HepG2 (cell line): Measurements from ENCODE around the gene TM2D3. TPM values are rescaled to one million over a fixed set of nuclear protein-coding genes. Genes with fewer than 3 reads are reported as not detected.

Source experiments
- CBX1 ChIP-seq: IDR thresholded peaks from one replicate; pipeline ENCODE4 v1.6.1; 2016; ENCODE audit warnings: antibody characterized with exemption, low read depth
- CBX2 ChIP-seq, 2 experiments: fragments of 200-600 bp in 1 of 2; sonication (generic); formaldehyde crosslinking in 1 of 2; IDR thresholded peaks; 2 replicates each; pipeline versions ENCODE4 v1.7.0 to v1.8.1; 2018 to 2022; ENCODE audit warnings: low read depth in 2 of 2, low read length in 1 of 2, mild to moderate bottlenecking in 1 of 2, missing genetic modification reagents in 1 of 2
- CCAR2 ChIP-seq: fragments of 200-400 bp; formaldehyde crosslinking; optimal IDR thresholded peaks from 2 replicates; pipeline ENCODE3; 2018; ENCODE audit warnings: low read depth, mild to moderate bottlenecking, low read length, moderate library complexity
- CENPX ChIP-seq: sonication (generic); formaldehyde crosslinking; IDR thresholded peaks from 2 replicates; pipeline ENCODE4 v1.9.0; 2021; ENCODE audit warnings: mild to moderate bottlenecking, missing genetic modification reagents, moderate library complexity
- MLLT10 ChIP-seq: sonication (generic); formaldehyde crosslinking; IDR thresholded peaks from 2 replicates; pipeline ENCODE4 v1.4.0; 2020; ENCODE audit warnings: missing genetic modification reagents
- NR2C2 ChIP-seq: sonication (generic); formaldehyde crosslinking; IDR thresholded peaks from 2 replicates; pipeline ENCODE4 v1.4.0; 2020; ENCODE audit warnings: missing genetic modification reagents, mild to moderate bottlenecking, moderate library complexity, borderline replicate concordance
- ZMYM3 ChIP-seq: sonication (generic); formaldehyde crosslinking; IDR thresholded peaks from 2 replicates; pipeline ENCODE4 v1.5.1; 2020; ENCODE audit warnings: mild to moderate bottlenecking, missing genetic modification reagents
- ZNF207 ChIP-seq: fragments of 450-650 bp; IDR thresholded peaks from 2 replicates; pipeline ENCODE4 v1.6.1; 2016; ENCODE audit warnings: antibody characterized with exemption, borderline replicate concordance
- ZNF24 ChIP-seq: fragments of 450-650 bp; IDR thresholded peaks from 2 replicates; pipeline ENCODE4 v1.6.1; 2017; ENCODE audit warnings: antibody characterized with exemption, mild to moderate bottlenecking
- ZNF274 ChIP-seq: sonication (generic); formaldehyde crosslinking; IDR thresholded peaks from 2 replicates; pipeline ENCODE4 v1.5.1; 2020; ENCODE audit warnings: mild to moderate bottlenecking, missing genetic modification reagents
- ZNF629 ChIP-seq: sonication (generic); formaldehyde crosslinking; conservative IDR thresholded peaks from 2 replicates; pipeline ENCODE4 v1.5.0; 2020; ENCODE audit warnings: missing genetic modification reagents
- ZNF672 ChIP-seq: sonication (generic); formaldehyde crosslinking; IDR thresholded peaks from 2 replicates; pipeline ENCODE4 v1.8.1; 2022; ENCODE audit warnings: missing genetic modification reagents
- ZNF75D ChIP-seq: sonication (generic); formaldehyde crosslinking; IDR thresholded peaks from 2 replicates; pipeline ENCODE4 v1.8.1; 2023; ENCODE audit warnings: missing genetic modification reagents, mild to moderate bottlenecking, borderline replicate concordance
- polyA plus RNA-seq, 8 experiments: library from polyadenylated mRNA; depleted of rRNA in 3 of 8; stranded (reverse) in 7 of 8; unstranded in 1 of 8; fragments of >200 nt; fragmentation: Illumina TruSeq in 4 of 8; extraction: Trizol in 4 of 8; gene quantifications; 2 replicates each; pipeline versions ENCODE4 v1.2.1 to v1.2.3, GENCODE V29; 2011 to 2016; ENCODE audit warnings: low read depth in 4 of 8, missing spikeins in 1 of 8, mixed read lengths in 1 of 8; ENCODE audit not compliant: insufficient read depth in 1 of 8
- total RNA-seq, 5 experiments: library from RNA; depleted of rRNA; stranded (reverse); fragments of >200 nt; fragmentation: Illumina TruSeq; extraction: Trizol; gene quantifications; 2 replicates each; pipeline ENCODE4 v1.2.3, GENCODE V29; 2016; ENCODE audit warnings: low read depth in 1 of 5
- TF ChIP-seq, protein P1 (sequence below): sonication (generic); formaldehyde crosslinking; IDR thresholded peaks from 2 replicates; pipeline ENCODE4 v1.5.1; 2020; ENCODE audit warnings: mild to moderate bottlenecking, moderate library complexity, missing genetic modification reagents
- TF ChIP-seq, protein P2 (sequence below): sonication (generic); formaldehyde crosslinking; IDR thresholded peaks from 2 replicates; pipeline ENCODE4 v1.9.0; 2021; ENCODE audit warnings: missing genetic modification reagents, mild to moderate bottlenecking, borderline replicate concordance
- TF ChIP-seq, protein P3 (sequence below): sonication (generic); formaldehyde crosslinking; IDR thresholded peaks from 2 replicates; pipeline ENCODE4 v1.5.1; 2020; ENCODE audit warnings: missing genetic modification reagents, mild to moderate bottlenecking, borderline replicate concordance
- TF ChIP-seq, protein P4 (sequence below): sonication (generic); formaldehyde crosslinking; IDR thresholded peaks from 2 replicates; pipeline ENCODE4 v1.8.0; 2022; ENCODE audit warnings: missing genetic modification reagents, mild to moderate bottlenecking, inconsistent platforms, borderline replicate concordance
- TF ChIP-seq, protein P5 (sequence below): sonication (generic); formaldehyde crosslinking; IDR thresholded peaks from 2 replicates; pipeline ENCODE4 v1.5.1; 2020; ENCODE audit warnings: missing genetic modification reagents, mild to moderate bottlenecking, borderline replicate concordance
- TF ChIP-seq, protein P6 (sequence below): sonication (generic); formaldehyde crosslinking; IDR thresholded peaks from 2 replicates; pipeline ENCODE4 v1.8.1; 2023; ENCODE audit warnings: mild to moderate bottlenecking, moderate library complexity, missing genetic modification reagents

Gene TM2D3
- total and polyA plus RNA-seq, 2 of the 13 experiments (the other 11 are each of a cell fraction or from before 2014, with no cell fraction given) = 31.1 to 72.7 TPM

DNA sequence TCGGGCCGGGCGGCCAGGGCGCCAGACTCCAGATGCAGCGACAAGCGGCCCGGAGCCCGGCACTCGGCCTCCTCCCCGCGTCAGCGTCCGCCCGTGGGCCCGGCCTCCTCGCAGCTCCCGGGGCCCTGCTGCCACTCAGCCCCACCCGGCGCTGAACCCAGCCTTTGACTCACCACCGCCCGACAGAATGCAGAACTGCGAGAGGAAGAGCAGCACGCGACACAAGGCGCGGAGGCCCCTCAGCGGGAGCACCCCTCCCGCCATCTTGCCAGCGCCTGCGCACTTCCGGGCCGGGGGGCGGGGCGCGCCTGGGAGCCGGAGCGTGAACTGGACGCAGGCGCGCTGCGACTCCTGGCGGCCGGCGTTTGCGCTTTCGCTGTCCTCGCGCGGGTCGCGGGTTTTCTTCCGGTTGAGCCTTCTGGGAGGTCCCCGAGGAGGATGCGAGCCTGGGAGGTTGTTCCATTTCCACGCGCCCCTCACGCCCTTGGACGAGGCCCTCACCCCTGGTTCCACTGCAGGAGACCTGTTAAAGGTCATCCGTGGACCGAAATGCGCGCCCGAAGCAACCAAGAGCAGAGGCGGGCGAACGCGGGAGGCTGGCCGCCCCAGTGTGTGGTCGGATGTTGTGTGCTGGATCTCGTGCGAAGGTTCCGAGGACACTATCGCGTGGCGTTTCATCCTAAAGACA lies at the start of gene TM2D3 (continued):
- TF ChIP-seq, protein P1, sequence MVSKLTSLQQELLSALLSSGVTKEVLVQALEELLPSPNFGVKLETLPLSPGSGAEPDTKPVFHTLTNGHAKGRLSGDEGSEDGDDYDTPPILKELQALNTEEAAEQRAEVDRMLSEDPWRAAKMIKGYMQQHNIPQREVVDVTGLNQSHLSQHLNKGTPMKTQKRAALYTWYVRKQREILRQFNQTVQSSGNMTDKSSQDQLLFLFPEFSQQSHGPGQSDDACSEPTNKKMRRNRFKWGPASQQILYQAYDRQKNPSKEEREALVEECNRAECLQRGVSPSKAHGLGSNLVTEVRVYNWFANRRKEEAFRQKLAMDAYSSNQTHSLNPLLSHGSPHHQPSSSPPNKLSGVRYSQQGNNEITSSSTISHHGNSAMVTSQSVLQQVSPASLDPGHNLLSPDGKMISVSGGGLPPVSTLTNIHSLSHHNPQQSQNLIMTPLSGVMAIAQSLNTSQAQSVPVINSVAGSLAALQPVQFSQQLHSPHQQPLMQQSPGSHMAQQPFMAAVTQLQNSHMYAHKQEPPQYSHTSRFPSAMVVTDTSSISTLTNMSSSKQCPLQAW (CRISPR knock-in tag) = peak; percentile 89
- no peak for TF ChIP-seq ZNF75D (CRISPR knock-in tag)
- TF ChIP-seq, protein P2, sequence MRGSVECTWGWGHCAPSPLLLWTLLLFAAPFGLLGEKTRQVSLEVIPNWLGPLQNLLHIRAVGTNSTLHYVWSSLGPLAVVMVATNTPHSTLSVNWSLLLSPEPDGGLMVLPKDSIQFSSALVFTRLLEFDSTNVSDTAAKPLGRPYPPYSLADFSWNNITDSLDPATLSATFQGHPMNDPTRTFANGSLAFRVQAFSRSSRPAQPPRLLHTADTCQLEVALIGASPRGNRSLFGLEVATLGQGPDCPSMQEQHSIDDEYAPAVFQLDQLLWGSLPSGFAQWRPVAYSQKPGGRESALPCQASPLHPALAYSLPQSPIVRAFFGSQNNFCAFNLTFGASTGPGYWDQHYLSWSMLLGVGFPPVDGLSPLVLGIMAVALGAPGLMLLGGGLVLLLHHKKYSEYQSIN (CRISPR knock-in tag) = no peak
- peak; percentile 86; the same call in 1 of the 2 replicates for TF ChIP-seq ZNF672 (CRISPR knock-in tag)
- TF ChIP-seq CENPX (CRISPR knock-in tag) = 0 out of 2 replicates have a peak, but pooled peaks have one; percentile 36
- TF ChIP-seq, protein P3, sequence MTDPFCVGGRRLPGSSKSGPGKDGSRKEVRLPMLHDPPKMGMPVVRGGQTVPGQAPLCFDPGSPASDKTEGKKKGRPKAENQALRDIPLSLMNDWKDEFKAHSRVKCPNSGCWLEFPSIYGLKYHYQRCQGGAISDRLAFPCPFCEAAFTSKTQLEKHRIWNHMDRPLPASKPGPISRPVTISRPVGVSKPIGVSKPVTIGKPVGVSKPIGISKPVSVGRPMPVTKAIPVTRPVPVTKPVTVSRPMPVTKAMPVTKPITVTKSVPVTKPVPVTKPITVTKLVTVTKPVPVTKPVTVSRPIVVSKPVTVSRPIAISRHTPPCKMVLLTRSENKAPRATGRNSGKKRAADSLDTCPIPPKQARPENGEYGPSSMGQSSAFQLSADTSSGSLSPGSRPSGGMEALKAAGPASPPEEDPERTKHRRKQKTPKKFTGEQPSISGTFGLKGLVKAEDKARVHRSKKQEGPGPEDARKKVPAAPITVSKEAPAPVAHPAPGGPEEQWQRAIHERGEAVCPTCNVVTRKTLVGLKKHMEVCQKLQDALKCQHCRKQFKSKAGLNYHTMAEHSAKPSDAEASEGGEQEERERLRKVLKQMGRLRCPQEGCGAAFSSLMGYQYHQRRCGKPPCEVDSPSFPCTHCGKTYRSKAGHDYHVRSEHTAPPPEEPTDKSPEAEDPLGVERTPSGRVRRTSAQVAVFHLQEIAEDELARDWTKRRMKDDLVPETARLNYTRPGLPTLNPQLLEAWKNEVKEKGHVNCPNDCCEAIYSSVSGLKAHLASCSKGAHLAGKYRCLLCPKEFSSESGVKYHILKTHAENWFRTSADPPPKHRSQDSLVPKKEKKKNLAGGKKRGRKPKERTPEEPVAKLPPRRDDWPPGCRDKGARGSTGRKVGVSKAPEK (CRISPR knock-in tag) = no peak
- TF ChIP-seq CBX2 (IDR thresholded peaks at IDR 0.05; ENCODE audit: low read depth, low read length) = no peak
- TF ChIP-seq CBX2 (CRISPR knock-in tag; IDR thresholded peaks at IDR 0.05; ENCODE audit: low read depth) = no peak; the same call in 1 of the 2 replicates
- TF ChIP-seq ZMYM3 = peak; percentile 26; the same call in 1 of the 2 replicates
- no peak for TF ChIP-seq ZNF207
- TF ChIP-seq ZNF24 = no peak
- TF ChIP-seq ZNF629 = 0 out of 2 replicates have a peak, but pooled peaks have one; percentile 23
- TF ChIP-seq, protein P4, sequence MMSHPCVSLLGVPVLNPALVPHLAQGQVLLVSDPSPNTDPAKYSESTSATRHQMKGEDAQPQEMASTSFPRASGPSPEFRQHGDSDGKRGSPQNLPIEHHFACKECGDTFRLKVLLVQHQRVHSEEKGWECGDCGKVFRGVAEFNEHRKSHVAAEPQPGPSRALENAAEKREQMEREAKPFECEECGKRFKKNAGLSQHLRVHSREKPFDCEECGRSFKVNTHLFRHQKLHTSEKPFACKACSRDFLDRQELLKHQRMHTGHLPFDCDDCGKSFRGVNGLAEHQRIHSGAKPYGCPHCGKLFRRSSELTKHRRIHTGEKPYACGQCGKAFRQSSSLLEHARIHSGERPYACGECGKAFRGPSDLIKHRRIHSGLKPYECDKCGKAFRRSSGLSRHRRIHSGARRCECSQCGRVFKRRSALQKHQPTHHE (CRISPR knock-in tag) = no peak
- TF ChIP-seq ZNF274 = no peak
- peak; percentile 57 for TF ChIP-seq CBX1
- TF ChIP-seq, protein P5, sequence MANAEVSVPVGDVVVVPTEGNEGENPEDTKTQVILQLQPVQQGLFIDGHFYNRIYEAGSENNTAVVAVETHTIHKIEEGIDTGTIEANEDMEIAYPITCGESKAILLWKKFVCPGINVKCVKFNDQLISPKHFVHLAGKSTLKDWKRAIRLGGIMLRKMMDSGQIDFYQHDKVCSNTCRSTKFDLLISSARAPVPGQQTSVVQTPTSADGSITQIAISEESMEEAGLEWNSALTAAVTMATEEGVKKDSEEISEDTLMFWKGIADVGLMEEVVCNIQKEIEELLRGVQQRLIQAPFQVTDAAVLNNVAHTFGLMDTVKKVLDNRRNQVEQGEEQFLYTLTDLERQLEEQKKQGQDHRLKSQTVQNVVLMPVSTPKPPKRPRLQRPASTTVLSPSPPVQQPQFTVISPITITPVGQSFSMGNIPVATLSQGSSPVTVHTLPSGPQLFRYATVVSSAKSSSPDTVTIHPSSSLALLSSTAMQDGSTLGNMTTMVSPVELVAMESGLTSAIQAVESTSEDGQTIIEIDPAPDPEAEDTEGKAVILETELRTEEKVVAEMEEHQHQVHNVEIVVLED = peak; percentile 92
- TF ChIP-seq MLLT10 = no peak
- peak; percentile 98 for TF ChIP-seq NR2C2 (CRISPR knock-in tag)
- TF ChIP-seq CCAR2 = no peak
- TF ChIP-seq, protein P6, sequence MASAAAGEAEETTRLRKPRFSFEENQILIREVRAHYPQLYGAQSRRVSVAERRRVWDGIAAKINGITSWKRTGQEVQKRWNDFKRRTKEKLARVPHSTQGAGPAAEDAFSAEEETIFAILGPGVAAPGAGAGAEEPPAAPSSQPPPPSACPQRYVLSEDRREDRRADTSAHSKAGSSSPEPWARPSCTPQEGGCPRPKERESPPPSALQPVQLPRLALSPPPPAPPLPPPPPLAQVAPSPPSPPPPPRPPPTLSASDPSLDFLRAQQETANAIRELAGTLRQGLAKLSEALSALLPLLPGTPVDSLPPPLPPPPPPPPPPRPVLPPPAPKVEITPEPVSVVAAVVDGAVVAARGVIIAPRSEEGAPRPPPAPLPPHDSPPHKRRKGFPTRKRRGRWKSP = peak; percentile 99
